ENCODE data around the gene BTF3.

BTF3 gene

DNA sequence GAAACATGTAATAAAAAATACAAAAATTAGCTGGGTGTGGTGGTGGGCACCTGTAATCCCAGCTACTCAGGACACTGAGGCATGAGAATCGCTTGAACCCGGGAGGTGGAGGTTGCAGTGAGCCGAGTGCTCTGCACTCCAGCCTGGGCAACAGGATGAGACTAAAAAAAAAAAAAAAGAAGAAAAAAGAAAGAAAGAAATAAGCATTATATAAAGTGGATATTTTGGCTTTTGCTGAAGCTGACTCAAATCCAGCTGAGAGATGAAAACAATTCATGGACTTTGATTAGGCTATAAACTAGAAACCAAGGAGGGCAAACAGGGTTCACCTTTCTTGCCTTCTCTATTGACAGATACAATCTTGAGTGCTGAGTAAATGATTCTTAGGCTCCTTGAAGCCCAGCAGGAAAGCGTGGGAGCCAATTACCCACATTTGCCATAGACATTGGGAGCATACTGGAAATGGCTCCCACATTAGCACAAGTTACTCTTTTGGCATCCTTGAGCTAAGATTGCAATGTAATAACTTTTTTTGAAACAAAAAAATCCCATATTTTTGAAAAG, 2.4 kb upstream of the BTF3 start:
- Histone ChIP-seq H3K27me3 (ENCODE audit: insufficient read depth, low read length, poor library complexity, severe bottlenecking) (peaks cover 18% of the 10 kb centered on the region), H3K4me2 (ENCODE audit: low read depth, low read length, poor library complexity, severe bottlenecking) (no peak overlapping the region), H3K9me3 (ENCODE audit: insufficient read depth, low read depth, low read length) (no peaks in the 10 kb centered on the region), H3K4me1 (ENCODE audit: insufficient read depth, low read length, poor library complexity, severe bottlenecking) (peaks cover 19% of the 10 kb centered on the region), H3K36me3 (ENCODE audit: insufficient read depth, low read length) (no peaks in the 10 kb centered on the region), H2AFZ (ENCODE audit: low read length) (no peak overlapping the region), H3K9me2 (replicated peaks; ENCODE audit: low read depth, low read length) (no peaks in the 10 kb centered on the region), H3K4me3 (ENCODE audit: low read length, poor library complexity, severe bottlenecking) (no peak overlapping the region), H4K20me1 (ENCODE audit: insufficient read depth, low read length, poor library complexity, severe bottlenecking) (peaks cover 26% of the 10 kb centered on the region), H3F3A (ENCODE audit: low read depth) (no peaks in the 10 kb centered on the region), H3K9ac (ENCODE audit: low read depth, low read length, poor library complexity, severe bottlenecking) (no peak overlapping the region), H3K79me2 (ENCODE audit: insufficient read depth, low read length) (peaks cover 34% of the 10 kb centered on the region)
- TF ChIP-seq, protein P1, sequence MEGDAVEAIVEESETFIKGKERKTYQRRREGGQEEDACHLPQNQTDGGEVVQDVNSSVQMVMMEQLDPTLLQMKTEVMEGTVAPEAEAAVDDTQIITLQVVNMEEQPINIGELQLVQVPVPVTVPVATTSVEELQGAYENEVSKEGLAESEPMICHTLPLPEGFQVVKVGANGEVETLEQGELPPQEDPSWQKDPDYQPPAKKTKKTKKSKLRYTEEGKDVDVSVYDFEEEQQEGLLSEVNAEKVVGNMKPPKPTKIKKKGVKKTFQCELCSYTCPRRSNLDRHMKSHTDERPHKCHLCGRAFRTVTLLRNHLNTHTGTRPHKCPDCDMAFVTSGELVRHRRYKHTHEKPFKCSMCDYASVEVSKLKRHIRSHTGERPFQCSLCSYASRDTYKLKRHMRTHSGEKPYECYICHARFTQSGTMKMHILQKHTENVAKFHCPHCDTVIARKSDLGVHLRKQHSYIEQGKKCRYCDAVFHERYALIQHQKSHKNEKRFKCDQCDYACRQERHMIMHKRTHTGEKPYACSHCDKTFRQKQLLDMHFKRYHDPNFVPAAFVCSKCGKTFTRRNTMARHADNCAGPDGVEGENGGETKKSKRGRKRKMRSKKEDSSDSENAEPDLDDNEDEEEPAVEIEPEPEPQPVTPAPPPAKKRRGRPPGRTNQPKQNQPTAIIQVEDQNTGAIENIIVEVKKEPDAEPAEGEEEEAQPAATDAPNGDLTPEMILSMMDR (conservative IDR thresholded peaks at IDR 0.05; ENCODE audit: low read length) = no peak
- TF ChIP-seq EZH2phosphoT487 (IDR thresholded peaks at IDR 0.05; ENCODE audit: borderline replicate concordance) = no peak

- H3F3A ChIP-seq (ENCODE audit: low read depth) = no peaks in the 10 kb centered on the region
- H4K20me1 ChIP-seq (ENCODE audit: insufficient read depth, low read length, poor library complexity, severe bottlenecking) = peaks cover 36% of the 10 kb centered on the region
- peaks cover 4% of the 10 kb centered on the region; the same call in 1 of the 2 replicates for H3K36me3 ChIP-seq (ENCODE audit: insufficient read depth, low read length)
- peak overlapping the region; percentile 83 for H3K4me3 ChIP-seq (ENCODE audit: low read length, poor library complexity, severe bottlenecking)
- no peaks in the 10 kb centered on the region for H3K9me2 ChIP-seq (replicated peaks; ENCODE audit: low read depth, low read length)
- H3K9me3 ChIP-seq (ENCODE audit: insufficient read depth, low read depth, low read length) = no peaks in the 10 kb centered on the region
- H3K79me2 ChIP-seq (ENCODE audit: insufficient read depth, low read length) = peaks cover 46% of the 10 kb centered on the region
- H3K9ac ChIP-seq (ENCODE audit: low read depth, low read length, poor library complexity, severe bottlenecking) = peak overlapping the region; percentile 92
- H3K4me1 ChIP-seq (ENCODE audit: insufficient read depth, low read length, poor library complexity, severe bottlenecking) = peaks cover 26% of the 10 kb centered on the region
- TF ChIP-seq, protein P1 (conservative IDR thresholded peaks at IDR 0.05; ENCODE audit: low read length) = peak; percentile 60
- no peak for TF ChIP-seq EZH2phosphoT487 (IDR thresholded peaks at IDR 0.05; ENCODE audit: borderline replicate concordance)
- peak overlapping the region; percentile 62; the same call in 1 of the 2 replicates for H2AFZ ChIP-seq (ENCODE audit: low read length)
- peaks cover 16% of the 10 kb centered on the region for H3K27me3 ChIP-seq (ENCODE audit: insufficient read depth, low read length, poor library complexity, severe bottlenecking)
- peak overlapping the region; percentile 84 for H3K4me2 ChIP-seq (ENCODE audit: low read depth, low read length, poor library complexity, severe bottlenecking)
These were observed 1.2 kb upstream of the BTF3 start for GRCh38 chr5:73496984-73497457.

DNA sequence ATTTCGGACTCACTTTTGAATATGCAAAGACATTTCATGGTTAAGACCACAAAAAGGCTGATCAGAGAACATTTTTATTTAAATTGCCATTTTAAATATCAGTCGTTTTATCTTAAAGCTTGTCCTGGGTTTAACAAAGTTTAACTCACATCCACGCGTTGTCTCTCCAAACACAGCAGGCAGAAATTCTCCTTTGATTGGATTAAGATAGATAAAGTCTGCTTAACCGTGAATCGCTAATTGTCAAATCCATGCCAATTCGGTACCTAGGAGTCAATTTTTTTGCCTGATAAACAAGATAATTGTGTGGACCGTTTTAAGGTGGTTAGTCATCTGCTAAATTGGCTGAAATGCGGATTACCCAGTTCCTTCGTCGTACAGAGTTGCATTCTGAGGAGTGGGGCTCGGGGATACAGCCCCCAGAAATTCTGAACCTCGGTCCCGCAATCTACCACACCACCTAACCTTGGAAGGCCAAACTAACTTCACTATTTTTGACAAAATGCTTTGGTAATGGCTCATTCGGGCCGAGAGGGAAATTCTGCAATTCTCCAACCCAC, 665 bp upstream of the BTF3 start:
- Histone ChIP-seq H3K36me3 (ENCODE audit: insufficient read depth, low read length) (peaks cover 10% of the 10 kb centered on the region), H3K4me1 (ENCODE audit: insufficient read depth, low read length, poor library complexity, severe bottlenecking) (peaks cover 30% of the 10 kb centered on the region), H3K79me2 (ENCODE audit: insufficient read depth, low read length) (peaks cover 52% of the 10 kb centered on the region)

More for the DNA sequence above, 665 bp upstream of the BTF3 start:
- H3K9me2 ChIP-seq (replicated peaks; ENCODE audit: low read depth, low read length) = no peaks in the 10 kb centered on the region
- H4K20me1 ChIP-seq (ENCODE audit: insufficient read depth, low read length, poor library complexity, severe bottlenecking) = peaks cover 41% of the 10 kb centered on the region
- H3F3A ChIP-seq (ENCODE audit: low read depth) = no peaks in the 10 kb centered on the region
- H3K4me2 ChIP-seq (ENCODE audit: low read depth, low read length, poor library complexity, severe bottlenecking) = peak overlapping the region; percentile 84
- H3K9ac ChIP-seq (ENCODE audit: low read depth, low read length, poor library complexity, severe bottlenecking) = peak overlapping the region; percentile 92
- no peaks in the 10 kb centered on the region for H3K9me3 ChIP-seq (ENCODE audit: insufficient read depth, low read depth, low read length)
- peak overlapping the region; percentile 62 for H2AFZ ChIP-seq (ENCODE audit: low read length)
- H3K27me3 ChIP-seq (ENCODE audit: insufficient read depth, low read length, poor library complexity, severe bottlenecking) = peaks cover 11% of the 10 kb centered on the region
- TF ChIP-seq, protein P1 (conservative IDR thresholded peaks at IDR 0.05; ENCODE audit: low read length) = no peak
- no peak for TF ChIP-seq EZH2phosphoT487 (IDR thresholded peaks at IDR 0.05; ENCODE audit: borderline replicate concordance)
- peak overlapping the region; percentile 83 for H3K4me3 ChIP-seq (ENCODE audit: low read length, poor library complexity, severe bottlenecking)
